Measurements from ENCODE around the gene PDE10A. TPM values are rescaled to one million over a fixed set of nuclear protein-coding genes. Genes with fewer than 3 reads are reported as not detected.

PDE10A gene
- total RNA-seq, 2 experiments from 2014 or later = not detected

DNA sequence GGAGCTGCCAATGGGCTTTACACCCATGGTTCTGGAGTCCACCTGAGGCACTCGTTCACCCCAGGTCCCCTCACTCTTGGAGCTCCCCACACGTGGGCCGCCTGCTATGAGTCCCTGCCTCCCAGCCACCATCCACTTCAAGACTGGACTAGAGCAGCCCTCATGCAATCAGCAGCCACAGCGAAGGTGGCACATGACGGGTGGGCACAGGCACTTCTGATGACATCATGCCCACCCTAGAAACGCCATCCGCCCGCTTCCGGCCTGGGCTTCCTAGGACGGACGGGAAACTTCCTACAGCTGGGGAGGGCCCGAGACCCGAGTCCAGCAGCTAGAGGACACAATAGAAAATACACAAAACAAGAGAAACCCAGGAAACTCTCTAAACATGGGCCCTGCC, 85.5 kb downstream of the PDE10A start:
- Mint-ChIP-seq H3K27me3 (peaks cover 1% of the 10 kb centered on the region), H3K9me3 (no peaks in the 10 kb centered on the region), H3K36me3 (ENCODE audit: low read depth) (no peaks in the 10 kb centered on the region), H3K4me1 (ENCODE audit: low read depth) (no peaks in the 10 kb centered on the region), H3K4me3 (no peak overlapping the region), H3K27ac (no peak overlapping the region)
- no peak for ATAC-seq
- ChIA-PET POLR2A (no interaction called here), CTCF (no interaction called here)
- TF ChIP-seq, protein P1, sequence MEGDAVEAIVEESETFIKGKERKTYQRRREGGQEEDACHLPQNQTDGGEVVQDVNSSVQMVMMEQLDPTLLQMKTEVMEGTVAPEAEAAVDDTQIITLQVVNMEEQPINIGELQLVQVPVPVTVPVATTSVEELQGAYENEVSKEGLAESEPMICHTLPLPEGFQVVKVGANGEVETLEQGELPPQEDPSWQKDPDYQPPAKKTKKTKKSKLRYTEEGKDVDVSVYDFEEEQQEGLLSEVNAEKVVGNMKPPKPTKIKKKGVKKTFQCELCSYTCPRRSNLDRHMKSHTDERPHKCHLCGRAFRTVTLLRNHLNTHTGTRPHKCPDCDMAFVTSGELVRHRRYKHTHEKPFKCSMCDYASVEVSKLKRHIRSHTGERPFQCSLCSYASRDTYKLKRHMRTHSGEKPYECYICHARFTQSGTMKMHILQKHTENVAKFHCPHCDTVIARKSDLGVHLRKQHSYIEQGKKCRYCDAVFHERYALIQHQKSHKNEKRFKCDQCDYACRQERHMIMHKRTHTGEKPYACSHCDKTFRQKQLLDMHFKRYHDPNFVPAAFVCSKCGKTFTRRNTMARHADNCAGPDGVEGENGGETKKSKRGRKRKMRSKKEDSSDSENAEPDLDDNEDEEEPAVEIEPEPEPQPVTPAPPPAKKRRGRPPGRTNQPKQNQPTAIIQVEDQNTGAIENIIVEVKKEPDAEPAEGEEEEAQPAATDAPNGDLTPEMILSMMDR (IDR thresholded peaks at IDR 0.05) = no peak
- intact Hi-C loops (cut with micrococcal nuclease) = no loop called here
- no peak for DNase-seq

GRCh38 chr6:165575158-165575549, 87.9 kb downstream of the PDE10A start:
- DNase-seq = no peak
- TF ChIP-seq, protein P1 (IDR thresholded peaks at IDR 0.05) = no peak
- H3K4me3 Mint-ChIP-seq = no peak overlapping the region
- no peaks in the 10 kb centered on the region for H3K9me3 Mint-ChIP-seq
- H3K27me3 Mint-ChIP-seq = peaks cover 1% of the 10 kb centered on the region
- CTCF ChIA-PET = no interaction called here
- H3K36me3 Mint-ChIP-seq (ENCODE audit: low read depth) = no peaks in the 10 kb centered on the region
- POLR2A ChIA-PET = no interaction called here
- H3K4me1 Mint-ChIP-seq (ENCODE audit: low read depth) = no peaks in the 10 kb centered on the region
- no peak for ATAC-seq
- H3K27ac Mint-ChIP-seq = no peak overlapping the region
- intact Hi-C loops (cut with micrococcal nuclease) = no loop called here

DNA sequence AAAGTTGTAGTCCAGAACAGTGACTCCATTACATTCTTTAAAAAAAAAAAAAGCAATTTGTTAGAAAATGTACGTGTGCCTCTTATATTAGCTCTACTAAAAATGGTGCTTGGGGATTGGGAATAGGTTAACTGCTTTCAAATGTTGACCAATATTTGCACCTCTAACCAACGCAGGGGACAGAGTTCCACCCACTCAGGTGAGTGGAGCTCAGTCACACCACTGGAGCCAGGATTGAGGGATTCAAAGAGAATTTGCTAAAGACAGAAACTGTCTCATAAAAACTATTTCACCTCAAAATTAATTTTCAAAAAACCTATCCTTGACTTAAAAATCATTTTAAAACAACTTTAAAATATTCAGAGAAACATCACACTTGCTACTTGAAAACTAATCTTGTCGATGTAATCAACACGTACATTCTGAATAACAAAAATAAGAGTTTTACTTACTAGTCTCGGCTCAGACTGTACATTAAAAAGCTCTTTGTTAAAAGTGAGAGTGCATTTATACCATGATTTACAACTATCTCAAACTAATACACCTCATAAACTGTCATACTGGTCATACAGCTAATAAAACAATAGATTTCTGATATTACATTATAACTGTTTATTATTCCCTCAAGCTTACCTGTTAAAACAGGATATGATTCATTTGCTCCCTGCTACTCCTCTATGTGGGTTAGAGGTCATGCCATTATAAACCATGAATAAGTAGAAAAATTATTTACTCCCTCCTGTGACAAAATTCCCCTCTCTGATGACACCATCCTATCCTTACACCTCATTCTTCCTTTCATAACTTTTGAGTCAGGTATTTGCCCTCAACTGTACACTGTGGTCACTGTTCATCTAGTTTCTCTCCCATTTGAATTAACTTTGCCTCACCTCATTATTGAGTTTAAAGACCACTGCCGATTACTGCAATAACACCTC, 88.6 kb downstream of the PDE10A start:
- CTCF ChIA-PET = no interaction called here
- TF ChIP-seq, protein P1 (IDR thresholded peaks at IDR 0.05) = no peak

GRCh38 chr6:165573671-165574070, 89.4 kb downstream of the PDE10A start:
- TF ChIP-seq, protein P1 (IDR thresholded peaks at IDR 0.05) = no peak
- H3K4me1 Mint-ChIP-seq (ENCODE audit: low read depth) = no peaks in the 10 kb centered on the region
- peaks cover 1% of the 10 kb centered on the region for H3K27me3 Mint-ChIP-seq
- intact Hi-C loops (cut with micrococcal nuclease) = no loop called here
- no peak for DNase-seq
- no peak overlapping the region for H3K4me3 Mint-ChIP-seq
- ChIA-PET CTCF (no interaction called here), POLR2A (interaction anchor here (0.7 kb wide), 1 partner anchor 9 kb away, joined by 4 read pairs; no protein-coding TSS in a partner anchor)
- ATAC-seq = no peak
- no peaks in the 10 kb centered on the region for H3K9me3 Mint-ChIP-seq
- no peak overlapping the region for H3K27ac Mint-ChIP-seq
- no peaks in the 10 kb centered on the region for H3K36me3 Mint-ChIP-seq (ENCODE audit: low read depth)

More for the DNA sequence above, 88.6 kb downstream of the PDE10A start:
- Mint-ChIP-seq H3K4me3 (no peak overlapping the region), H3K9me3 (no peaks in the 10 kb centered on the region), H3K27ac (no peak overlapping the region), H3K27me3 (peaks cover 1% of the 10 kb centered on the region), H3K36me3 (ENCODE audit: low read depth) (no peaks in the 10 kb centered on the region), H3K4me1 (ENCODE audit: low read depth) (no peaks in the 10 kb centered on the region)
- peak; percentile 20 for ATAC-seq
- POLR2A ChIA-PET = no interaction called here
- no peak for DNase-seq
- intact Hi-C loops (cut with micrococcal nuclease) = no loop called here

GRCh38 chr6:165571721-165572132, 91.3 kb downstream of the PDE10A start:
- Mint-ChIP-seq H3K4me3 (no peak overlapping the region), H3K27ac (no peak overlapping the region), H3K36me3 (ENCODE audit: low read depth) (no peaks in the 10 kb centered on the region), H3K27me3 (peaks cover 1% of the 10 kb centered on the region), H3K9me3 (no peaks in the 10 kb centered on the region), H3K4me1 (ENCODE audit: low read depth) (no peaks in the 10 kb centered on the region)
- CTCF ChIA-PET = no interaction called here
- no peak for ATAC-seq
- POLR2A ChIA-PET = no interaction called here
- intact Hi-C loops (cut with micrococcal nuclease) = no loop called here
- DNase-seq = no peak
- TF ChIP-seq, protein P1 (IDR thresholded peaks at IDR 0.05) = no peak

Measured in activated CD8-positive, alpha-beta T cell treated with anti-CD3 and anti-CD28 coated beads for 36 hours (primary cell).